Liver (tissue), 3 donors: ENCODE data around the gene CBX2.

ENCODE experiments used
- CTCF ChIP-seq: fragments of 150-350 bp; IDR thresholded peaks from 2 replicates; pipeline ENCODE4 v1.5.1; 2017; ENCODE audit warnings: improper control_type of control experiment, low read depth, low read length; ENCODE audit not compliant: missing input control
- EGR1 ChIP-seq, 2 donors: IDR thresholded peaks; 2 replicates each; pipeline ENCODE4 v1.6.1; 2016 to 2018; ENCODE audit warnings: antibody characterized with exemption in 2 of 2, low read depth in 2 of 2
- FOXA1 ChIP-seq: IDR thresholded peaks from 2 replicates; pipeline ENCODE4 v1.6.1; 2016; ENCODE audit warnings: antibody characterized with exemption
- GABPA ChIP-seq, 2 donors: IDR thresholded peaks in 1 of 2; conservative IDR thresholded peaks in 1 of 2; 2 replicates each; pipeline ENCODE4 v1.6.1; 2016; ENCODE audit warnings: antibody characterized with exemption in 2 of 2, mild to moderate bottlenecking in 1 of 2, moderate library complexity in 1 of 2
- HNF4G ChIP-seq: IDR thresholded peaks from 2 replicates; pipeline ENCODE4 v1.6.1; 2016; ENCODE audit warnings: antibody characterized with exemption
- JUND ChIP-seq, 2 donors: IDR thresholded peaks; 2 replicates each; pipeline ENCODE4 v1.6.1; 2016; ENCODE audit warnings: antibody characterized with exemption in 2 of 2
- NR2F2 ChIP-seq: IDR thresholded peaks from 2 replicates; pipeline ENCODE4 v1.6.1; 2016; ENCODE audit warnings: antibody characterized with exemption
- RAD21 ChIP-seq, 2 donors: IDR thresholded peaks; 2 replicates each; pipeline ENCODE4 v1.6.1; 2016; ENCODE audit warnings: antibody characterized with exemption in 2 of 2, mild to moderate bottlenecking in 2 of 2
- REST ChIP-seq: IDR thresholded peaks from 2 replicates; pipeline ENCODE4 v1.6.1; 2016; ENCODE audit warnings: antibody characterized with exemption, mild to moderate bottlenecking
- RXRA ChIP-seq, 2 donors: IDR thresholded peaks; 2 replicates each; pipeline ENCODE4 v1.6.1; 2017 to 2018; ENCODE audit warnings: antibody characterized with exemption in 2 of 2, mild to moderate bottlenecking in 1 of 2
- SP1 ChIP-seq: IDR thresholded peaks from 2 replicates; pipeline ENCODE4 v1.6.1; 2018; ENCODE audit warnings: antibody characterized with exemption, mild to moderate bottlenecking
- TAF1 ChIP-seq: conservative IDR thresholded peaks from 2 replicates; pipeline ENCODE4 v1.6.1; 2016; ENCODE audit warnings: antibody characterized with exemption, mild to moderate bottlenecking
- YY1 ChIP-seq: IDR thresholded peaks from 2 replicates; pipeline ENCODE4 v1.6.1; 2016; ENCODE audit warnings: antibody characterized with exemption, mild to moderate bottlenecking
- ZBTB33 ChIP-seq: IDR thresholded peaks from 2 replicates; pipeline ENCODE4 v1.6.1; 2016; ENCODE audit warnings: antibody characterized with exemption
- donor health status: healthy.
- donor health status: healthy.

GRCh38 chr17:79830763-79831264 lies 52.9 kb downstream of the CBX2 start:
- TF ChIP-seq NR2F2 (no peak), CTCF (no peak), ZBTB33 (no peak), TAF1 (no peak), YY1 (no peak), HNF4G (no peak), REST (no peak), GABPA (IDR thresholded peaks at IDR 0.05 in 1 of 2, conservative IDR thresholded peaks at IDR 0.05 in 1 of 2) (no peak), FOXA1 (no peak), RXRA (IDR thresholded peaks at IDR 0.05) (no peak), SP1 (no peak), JUND (IDR thresholded peaks at IDR 0.05) (no peak), EGR1 (IDR thresholded peaks at IDR 0.05; ENCODE audit: low read depth in 2 of 2) (no peak), RAD21 (IDR thresholded peaks at IDR 0.05) (no peak)
